Breast epithelium (tissue), 3 donors: ENCODE data around the gene HRH2.

Experiments
- CTCF ChIP-seq, 3 donors: fragments of 450-650 bp; IDR thresholded peaks; one replicate each; pipeline ENCODE4 v1.5.1; 2016 to 2017; ENCODE audit warnings: antibody characterized with exemption in 3 of 3, mild to moderate bottlenecking in 3 of 3, moderate library complexity in 3 of 3
- POLR2AphosphoS5 ChIP-seq, 3 donors: sonication (generic); formaldehyde crosslinking; IDR thresholded peaks; one replicate each; pipeline ENCODE4 v1.6.1; 2017; ENCODE audit warnings: antibody characterized with exemption in 3 of 3

- no peak for TF ChIP-seq CTCF (IDR thresholded peaks at IDR 0.05)
- TF ChIP-seq POLR2AphosphoS5 (IDR thresholded peaks at IDR 0.05): no peak
These were observed 28.1 kb upstream of the HRH2 start for GRCh38 chr5:175629793-175630192.
